Measurements from ENCODE around the gene UGT1A9. TPM values are rescaled to one million over a fixed set of nuclear protein-coding genes. Genes with fewer than 3 reads are reported as not detected.

The UGT1A9 gene
- total and polyA plus RNA-seq, 2 experiments from 2014 or later: not detected

GRCh38 chr2:233708942-233709341 is 37.2 kb downstream of the UGT1A9 start (continued):
- TF ChIP-seq ZNF462 (CRISPR knock-in tag; IDR thresholded peaks at IDR 0.05) (no peak), ETS1 (IDR thresholded peaks at IDR 0.05) (no peak), NANOG (IDR thresholded peaks at IDR 0.05; ENCODE audit: borderline replicate concordance) (no peak), CREB1 (CRISPR knock-in tag; IDR thresholded peaks at IDR 0.05; ENCODE audit: low read depth) (no peak)

GRCh38 chr2:233711312-233712008 is 39.8 kb downstream of the UGT1A9 start:
- Mint-ChIP-seq H3K9me3 (no peaks in the 10 kb centered on the region; the same call in 2 of the 3 replicates), H3K27ac (0 out of 2 replicates have a peak overlapping the region, but pooled peaks have one; percentile 52), H3K27me3 (ENCODE audit: insufficient read depth, low read depth, poor library complexity) (peaks cover 13% of the 10 kb centered on the region), H3K36me3 (ENCODE audit: low read depth) (no peaks in the 10 kb centered on the region), H3K4me3 (no peak overlapping the region), H3K4me1 (peaks cover 4% of the 10 kb centered on the region; the same call in 1 of the 3 replicates)
- H3K4me1 ChIP-seq (ENCODE audit: insufficient read depth): no peaks in the 10 kb centered on the region
- DNase-seq (ENCODE audit: low spot score) (peak; percentile 92), ATAC-seq (peak; percentile 100)
- no peak overlapping the region for H3K4me2 ChIP-seq
- H2AFZ ChIP-seq: peak overlapping the region; percentile 84; the same call in 1 of the 2 replicates
- no peak overlapping the region for H3K4me3 ChIP-seq
- H3K36me3 ChIP-seq (ENCODE audit: insufficient read depth): no peaks in the 10 kb centered on the region
- H4K20me1 ChIP-seq (replicated peaks; ENCODE audit: insufficient read depth): no peaks in the 10 kb centered on the region
- H3K27me3 ChIP-seq (ENCODE audit: insufficient read depth): no peaks in the 10 kb centered on the region
- TF ChIP-seq CTCF (conservative IDR thresholded peaks at IDR 0.05; ENCODE audit: low read depth in 2 of 2): peak; percentile 92 to 94
- no peak for TF ChIP-seq EZH2 (IDR thresholded peaks at IDR 0.05; ENCODE audit: low read depth, unreplicated experiment)
- TF ChIP-seq NANOG (IDR thresholded peaks at IDR 0.05; ENCODE audit: borderline replicate concordance): no peak
- no peak overlapping the region for H3K27ac ChIP-seq (ENCODE audit: low read depth)
- no peaks in the 10 kb centered on the region for H3K79me2 ChIP-seq (replicated peaks; ENCODE audit: insufficient read depth)
- H3F3A ChIP-seq (replicated peaks; ENCODE audit: low read depth): no peaks in the 10 kb centered on the region
- H3K9me2 ChIP-seq (ENCODE audit: insufficient read depth): peaks cover 5% of the 10 kb centered on the region; the same call in 1 of the 2 replicates

All from GM23338 (cell line).